NT2/D1 (cell line): Measurements from ENCODE around the gene CLMP.

Experiments
- SUZ12 ChIP-seq: IDR thresholded peaks from 2 replicates; pipeline ENCODE4 v1.6.1; 2011; ENCODE audit not compliant: insufficient read length, insufficient read depth; ENCODE audit errors: extremely low read depth
- YY1 ChIP-seq: IDR thresholded peaks from 2 replicates; pipeline ENCODE4 v1.6.1; 2011; ENCODE audit not compliant: insufficient read length, insufficient read depth

- no peak for TF ChIP-seq SUZ12
- no peak for TF ChIP-seq YY1
Measured at GRCh38 chr11:123046473-123047259, 148.4 kb downstream of the CLMP start.
